Activated T-cell treated with anti-CD3 and anti-CD28 coated beads, Interleukin-2, amount 50 U/mL, for 72 hours (primary cell): Measurements from ENCODE around the gene F8. TPM values are rescaled to one million over a fixed set of nuclear protein-coding genes. Genes with fewer than 3 reads are reported as not detected.

Experiments used
- total RNA-seq, 2 donors: library from RNA; stranded (reverse); gene quantifications; one replicate each; pipeline ENCODE4 v1.2.3, GENCODE V29; 2022

Gene F8
- total RNA-seq, 2 donors from 2014 or later = 15.0 to 19.5 TPM

Other genes with a start within 250 kb of the F8 start
- gene MPP1, start 217.2 kb downstream of the F8 start, total RNA-seq = 10 to 100 TPM; 29.5 to 37.1 TPM
- gene SMIM9, start 188.1 kb downstream of the F8 start, total RNA-seq = not detected
- gene F8A1, start 136.4 kb downstream of the F8 start, total RNA-seq = 10 to 100 TPM; 50.6 to 63.7 TPM
- gene FUNDC2, start 4.1 kb upstream of the F8 start, total RNA-seq = 10 to 100 TPM; 34.6 to 42.8 TPM
- gene CMC4, start 48.4 kb upstream of the F8 start, total RNA-seq = 10 to 100 TPM in 1 of 2 donors, 1 to 10 TPM in 1; 9.4 to 15.0 TPM
- 10 to 100 TPM; 18.5 to 33.1 TPM for gene MTCP1, start 48.4 kb upstream of the F8 start, total RNA-seq
- gene BRCC3, start 48.8 kb upstream of the F8 start, total RNA-seq = 10 to 100 TPM; 25.9 to 33.3 TPM
- 10 to 100 TPM; 61.6 to 66.3 TPM for gene VBP1, start 193.7 kb upstream of the F8 start, total RNA-seq
- gene RAB39B, start 241.8 kb upstream of the F8 start, total RNA-seq = 10 to 100 TPM; 36.4 to 39.2 TPM